Liver (tissue), 9 donors: ENCODE data around the gene NABP2. TPM values are rescaled to one million over a fixed set of nuclear protein-coding genes. Genes with fewer than 3 reads are reported as not detected.

ENCODE experiments used
- DNase-seq: peaks from one replicate; pipeline ENCODE4 v3.0.0-alpha.2; 2017; ENCODE audit warnings: low spot score
- H3K27ac ChIP-seq, 2 donors: one replicate each; pipeline ENCODE4 v1.7.0; 2013; ENCODE audit warnings: inconsistent platforms in 2 of 2, low read length in 2 of 2, control low read depth in 1 of 2, low read depth in 1 of 2, mild to moderate bottlenecking in 1 of 2
- H3K27me3 ChIP-seq, 4 donors: one replicate each; pipeline versions ENCODE4 v1.6.1 to v1.7.0; 2013; ENCODE audit warnings: low read length in 3 of 4, inconsistent platforms in 1 of 4, mild to moderate bottlenecking in 1 of 4, moderate library complexity in 1 of 4; ENCODE audit not compliant: control insufficient read depth in 4 of 4, insufficient read depth in 4 of 4
- H3K36me3 ChIP-seq, 4 donors: one replicate each; pipeline versions ENCODE4 v1.6.1 to v1.7.0; 2013; ENCODE audit warnings: low read length in 3 of 4, mild to moderate bottlenecking in 3 of 4, low read depth in 1 of 4, moderate library complexity in 1 of 4; ENCODE audit not compliant: control insufficient read depth in 4 of 4, insufficient read depth in 3 of 4
- H3K4me1 ChIP-seq, 4 donors: one replicate each; pipeline versions ENCODE4 v1.6.1 to v1.7.0; 2013; ENCODE audit warnings: low read length in 3 of 4, mild to moderate bottlenecking in 3 of 4, moderate library complexity in 1 of 4; ENCODE audit not compliant: control insufficient read depth in 4 of 4, insufficient read depth in 4 of 4
- H3K4me3 ChIP-seq, 3 donors: one replicate each; pipeline versions ENCODE4 v1.6.1 to v1.7.0; 2013; ENCODE audit warnings: low read length in 3 of 3, control low read depth in 1 of 3, low read depth in 1 of 3, mild to moderate bottlenecking in 1 of 3
- H3K9ac ChIP-seq, 2 donors: one replicate each; pipeline ENCODE4 v1.7.0; 2013; ENCODE audit warnings: low read length in 2 of 2, mild to moderate bottlenecking in 2 of 2, moderate library complexity in 2 of 2, control low read depth in 1 of 2, low read depth in 1 of 2
- H3K9me3 ChIP-seq, 4 donors: one replicate each; pipeline versions ENCODE4 v1.6.1 to v1.7.0; 2013; ENCODE audit warnings: low read length in 3 of 4; ENCODE audit not compliant: control insufficient read depth in 4 of 4
- FOXA1 ChIP-seq: IDR thresholded peaks from 2 replicates; pipeline ENCODE4 v1.6.1; 2016; ENCODE audit warnings: antibody characterized with exemption
- GABPA ChIP-seq, 2 donors: IDR thresholded peaks in 1 of 2; conservative IDR thresholded peaks in 1 of 2; 2 replicates each; pipeline ENCODE4 v1.6.1; 2016; ENCODE audit warnings: antibody characterized with exemption in 2 of 2, mild to moderate bottlenecking in 1 of 2, moderate library complexity in 1 of 2
- HNF4G ChIP-seq: IDR thresholded peaks from 2 replicates; pipeline ENCODE4 v1.6.1; 2016; ENCODE audit warnings: antibody characterized with exemption
- JUND ChIP-seq, 2 donors: IDR thresholded peaks; 2 replicates each; pipeline ENCODE4 v1.6.1; 2016; ENCODE audit warnings: antibody characterized with exemption in 2 of 2
- NR2F2 ChIP-seq: IDR thresholded peaks from 2 replicates; pipeline ENCODE4 v1.6.1; 2016; ENCODE audit warnings: antibody characterized with exemption
- RAD21 ChIP-seq, 2 donors: IDR thresholded peaks; 2 replicates each; pipeline ENCODE4 v1.6.1; 2016; ENCODE audit warnings: antibody characterized with exemption in 2 of 2, mild to moderate bottlenecking in 2 of 2
- RXRA ChIP-seq, 2 donors: IDR thresholded peaks; 2 replicates each; pipeline ENCODE4 v1.6.1; 2017 to 2018; ENCODE audit warnings: antibody characterized with exemption in 2 of 2, mild to moderate bottlenecking in 1 of 2
- SP1 ChIP-seq: IDR thresholded peaks from 2 replicates; pipeline ENCODE4 v1.6.1; 2018; ENCODE audit warnings: antibody characterized with exemption, mild to moderate bottlenecking
- TAF1 ChIP-seq: conservative IDR thresholded peaks from 2 replicates; pipeline ENCODE4 v1.6.1; 2016; ENCODE audit warnings: antibody characterized with exemption, mild to moderate bottlenecking
- YY1 ChIP-seq: IDR thresholded peaks from 2 replicates; pipeline ENCODE4 v1.6.1; 2016; ENCODE audit warnings: antibody characterized with exemption, mild to moderate bottlenecking
- WGBS: extraction: QIAGEN DNeasy Blood & Tissue Kit; methylation state at CpG from one replicate; pipeline ENCODE4 v1.1.7; 2013; 5-methylcytosine and 5-hydroxymethylcytosine counted together
- polyA plus RNA-seq, 2 donors: library from polyadenylated mRNA; stranded (reverse) in 1 of 2; unstranded in 1 of 2; fragments of 200-250 nt in 1 of 2; fragments of >200 nt in 1 of 2; fragmentation: Nextera tagmentation in 1 of 2; extraction: Ambion mirVana in 1 of 2; gene quantifications; one replicate each; pipeline versions ENCODE4 v1.2.1 to v1.2.3, GENCODE V29; 2013 to 2015
- total RNA-seq, 2 donors: library from RNA; depleted of rRNA; stranded (reverse); fragments of >200 nt; gene quantifications; one replicate each; pipeline ENCODE4 v1.2.3, GENCODE V29; 2014
- TF ChIP-seq, protein P1 (sequence below): fragments of 150-350 bp; IDR thresholded peaks from 2 replicates; pipeline ENCODE4 v1.5.1; 2017; ENCODE audit warnings: improper control_type of control experiment, low read depth, low read length; ENCODE audit not compliant: missing input control
- TF ChIP-seq, protein P2 (sequence below): IDR thresholded peaks from 2 replicates; pipeline ENCODE4 v1.6.1; 2016; ENCODE audit warnings: antibody characterized with exemption
- TF ChIP-seq, protein P3 (sequence below): IDR thresholded peaks from 2 replicates; pipeline ENCODE4 v1.6.1; 2016; ENCODE audit warnings: antibody characterized with exemption
- TF ChIP-seq, protein P4 (sequence below): IDR thresholded peaks from 2 replicates; pipeline ENCODE4 v1.6.1; 2016; ENCODE audit warnings: antibody characterized with exemption
- TF ChIP-seq, protein P5 (sequence below): IDR thresholded peaks from 2 replicates; pipeline ENCODE4 v1.6.1; 2016; ENCODE audit warnings: antibody characterized with exemption, mild to moderate bottlenecking
- donor health status: healthy.
- donor health status: healthy.
- donor health status: healthy.
- donor health status: healthy.
- donor health status: healthy.

The NABP2 gene
- total and polyA plus RNA-seq, 4 donors: 10.8 to 14.5 (median 12.6) TPM

DNA sequence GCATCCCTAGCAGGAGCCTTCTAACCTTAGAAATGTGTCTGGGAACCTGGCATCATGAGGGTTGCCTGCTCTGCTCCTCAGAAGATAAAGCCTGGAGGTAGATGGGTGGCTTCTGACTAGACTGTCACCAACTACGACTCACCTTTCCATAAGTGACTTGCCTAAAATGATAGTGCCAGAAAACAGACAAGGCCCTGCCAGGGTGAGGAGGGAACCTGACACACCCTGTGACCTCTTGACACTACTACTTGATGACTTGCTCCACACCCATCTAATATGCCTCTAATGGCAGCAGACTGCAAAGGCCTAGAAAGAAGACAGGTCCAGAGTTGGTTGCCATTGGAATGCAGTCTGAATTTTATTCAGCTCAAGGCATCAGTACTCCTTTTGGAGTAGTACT lies 11.8 kb upstream of the NABP2 start:
- no peak for DNase-seq
- H3K9ac ChIP-seq: no peak overlapping the region
- no peak overlapping the region for H3K27ac ChIP-seq
- peaks cover 0 to 9% (median 4%) of the 10 kb centered on the region in 4 donors for H3K4me1 ChIP-seq
- TF ChIP-seq, protein P1, sequence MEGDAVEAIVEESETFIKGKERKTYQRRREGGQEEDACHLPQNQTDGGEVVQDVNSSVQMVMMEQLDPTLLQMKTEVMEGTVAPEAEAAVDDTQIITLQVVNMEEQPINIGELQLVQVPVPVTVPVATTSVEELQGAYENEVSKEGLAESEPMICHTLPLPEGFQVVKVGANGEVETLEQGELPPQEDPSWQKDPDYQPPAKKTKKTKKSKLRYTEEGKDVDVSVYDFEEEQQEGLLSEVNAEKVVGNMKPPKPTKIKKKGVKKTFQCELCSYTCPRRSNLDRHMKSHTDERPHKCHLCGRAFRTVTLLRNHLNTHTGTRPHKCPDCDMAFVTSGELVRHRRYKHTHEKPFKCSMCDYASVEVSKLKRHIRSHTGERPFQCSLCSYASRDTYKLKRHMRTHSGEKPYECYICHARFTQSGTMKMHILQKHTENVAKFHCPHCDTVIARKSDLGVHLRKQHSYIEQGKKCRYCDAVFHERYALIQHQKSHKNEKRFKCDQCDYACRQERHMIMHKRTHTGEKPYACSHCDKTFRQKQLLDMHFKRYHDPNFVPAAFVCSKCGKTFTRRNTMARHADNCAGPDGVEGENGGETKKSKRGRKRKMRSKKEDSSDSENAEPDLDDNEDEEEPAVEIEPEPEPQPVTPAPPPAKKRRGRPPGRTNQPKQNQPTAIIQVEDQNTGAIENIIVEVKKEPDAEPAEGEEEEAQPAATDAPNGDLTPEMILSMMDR: no peak
- TF ChIP-seq, protein P2, sequence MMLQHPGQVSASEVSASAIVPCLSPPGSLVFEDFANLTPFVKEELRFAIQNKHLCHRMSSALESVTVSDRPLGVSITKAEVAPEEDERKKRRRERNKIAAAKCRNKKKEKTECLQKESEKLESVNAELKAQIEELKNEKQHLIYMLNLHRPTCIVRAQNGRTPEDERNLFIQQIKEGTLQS: no peak
- TF ChIP-seq FOXA1 (no peak), RXRA (IDR thresholded peaks at IDR 0.05) (no peak), YY1 (no peak), RAD21 (IDR thresholded peaks at IDR 0.05) (no peak), NR2F2 (no peak), SP1 (no peak)
- TF ChIP-seq, protein P3, sequence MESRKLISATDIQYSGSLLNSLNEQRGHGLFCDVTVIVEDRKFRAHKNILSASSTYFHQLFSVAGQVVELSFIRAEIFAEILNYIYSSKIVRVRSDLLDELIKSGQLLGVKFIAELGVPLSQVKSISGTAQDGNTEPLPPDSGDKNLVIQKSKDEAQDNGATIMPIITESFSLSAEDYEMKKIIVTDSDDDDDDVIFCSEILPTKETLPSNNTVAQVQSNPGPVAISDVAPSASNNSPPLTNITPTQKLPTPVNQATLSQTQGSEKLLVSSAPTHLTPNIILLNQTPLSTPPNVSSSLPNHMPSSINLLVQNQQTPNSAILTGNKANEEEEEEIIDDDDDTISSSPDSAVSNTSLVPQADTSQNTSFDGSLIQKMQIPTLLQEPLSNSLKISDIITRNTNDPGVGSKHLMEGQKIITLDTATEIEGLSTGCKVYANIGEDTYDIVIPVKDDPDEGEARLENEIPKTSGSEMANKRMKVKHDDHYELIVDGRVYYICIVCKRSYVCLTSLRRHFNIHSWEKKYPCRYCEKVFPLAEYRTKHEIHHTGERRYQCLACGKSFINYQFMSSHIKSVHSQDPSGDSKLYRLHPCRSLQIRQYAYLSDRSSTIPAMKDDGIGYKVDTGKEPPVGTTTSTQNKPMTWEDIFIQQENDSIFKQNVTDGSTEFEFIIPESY: no peak
- TF ChIP-seq, protein P4, sequence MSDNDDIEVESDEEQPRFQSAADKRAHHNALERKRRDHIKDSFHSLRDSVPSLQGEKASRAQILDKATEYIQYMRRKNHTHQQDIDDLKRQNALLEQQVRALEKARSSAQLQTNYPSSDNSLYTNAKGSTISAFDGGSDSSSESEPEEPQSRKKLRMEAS: no peak
- TF ChIP-seq, protein P5, sequence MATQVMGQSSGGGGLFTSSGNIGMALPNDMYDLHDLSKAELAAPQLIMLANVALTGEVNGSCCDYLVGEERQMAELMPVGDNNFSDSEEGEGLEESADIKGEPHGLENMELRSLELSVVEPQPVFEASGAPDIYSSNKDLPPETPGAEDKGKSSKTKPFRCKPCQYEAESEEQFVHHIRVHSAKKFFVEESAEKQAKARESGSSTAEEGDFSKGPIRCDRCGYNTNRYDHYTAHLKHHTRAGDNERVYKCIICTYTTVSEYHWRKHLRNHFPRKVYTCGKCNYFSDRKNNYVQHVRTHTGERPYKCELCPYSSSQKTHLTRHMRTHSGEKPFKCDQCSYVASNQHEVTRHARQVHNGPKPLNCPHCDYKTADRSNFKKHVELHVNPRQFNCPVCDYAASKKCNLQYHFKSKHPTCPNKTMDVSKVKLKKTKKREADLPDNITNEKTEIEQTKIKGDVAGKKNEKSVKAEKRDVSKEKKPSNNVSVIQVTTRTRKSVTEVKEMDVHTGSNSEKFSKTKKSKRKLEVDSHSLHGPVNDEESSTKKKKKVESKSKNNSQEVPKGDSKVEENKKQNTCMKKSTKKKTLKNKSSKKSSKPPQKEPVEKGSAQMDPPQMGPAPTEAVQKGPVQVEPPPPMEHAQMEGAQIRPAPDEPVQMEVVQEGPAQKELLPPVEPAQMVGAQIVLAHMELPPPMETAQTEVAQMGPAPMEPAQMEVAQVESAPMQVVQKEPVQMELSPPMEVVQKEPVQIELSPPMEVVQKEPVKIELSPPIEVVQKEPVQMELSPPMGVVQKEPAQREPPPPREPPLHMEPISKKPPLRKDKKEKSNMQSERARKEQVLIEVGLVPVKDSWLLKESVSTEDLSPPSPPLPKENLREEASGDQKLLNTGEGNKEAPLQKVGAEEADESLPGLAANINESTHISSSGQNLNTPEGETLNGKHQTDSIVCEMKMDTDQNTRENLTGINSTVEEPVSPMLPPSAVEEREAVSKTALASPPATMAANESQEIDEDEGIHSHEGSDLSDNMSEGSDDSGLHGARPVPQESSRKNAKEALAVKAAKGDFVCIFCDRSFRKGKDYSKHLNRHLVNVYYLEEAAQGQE: no peak
- H3K36me3 ChIP-seq: peaks cover 11 to 46% (median 46%) of the 10 kb centered on the region in 4 donors
- no peaks in the 10 kb centered on the region for H3K27me3 ChIP-seq
- WGBS: 86% methylated on average over 1 of the region's 1 CpG
- H3K4me3 ChIP-seq: no peak overlapping the region
- no peaks in the 10 kb centered on the region for H3K9me3 ChIP-seq

DNA sequence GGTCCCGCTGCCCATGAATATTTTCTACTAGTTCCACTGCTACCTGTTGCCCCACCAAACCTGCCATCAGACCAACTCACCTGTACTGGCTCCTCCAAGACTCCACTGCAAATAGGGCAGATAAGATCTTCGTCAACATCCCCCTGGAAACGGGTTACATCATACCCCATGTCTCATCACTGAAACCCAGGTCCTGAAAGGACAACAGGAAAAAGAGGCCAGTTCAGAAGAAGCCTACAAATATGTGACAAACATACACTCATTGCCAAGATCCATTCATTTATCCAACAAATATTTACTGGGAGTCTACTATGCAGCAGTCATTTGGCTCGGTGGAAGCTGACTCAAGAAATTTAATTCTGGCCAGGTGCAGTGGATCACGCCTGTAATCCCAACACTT lies 10.3 kb upstream of the NABP2 start:
- Histone ChIP-seq H3K9me3 (no peaks in the 10 kb centered on the region), H3K27ac (peak overlapping the region in 1 of 2 donors; percentile 7), H3K9ac (no peak overlapping the region), H3K4me3 (no peak overlapping the region), H3K36me3 (peaks cover 7 to 38% (median 37%) of the 10 kb centered on the region in 4 donors), H3K27me3 (no peaks in the 10 kb centered on the region), H3K4me1 (peaks cover 0 to 9% (median 4%) of the 10 kb centered on the region in 4 donors)
- WGBS: 93% methylated on average over 5 of the region's 5 CpGs
- TF ChIP-seq HNF4G (no peak), TAF1 (no peak), JUND (IDR thresholded peaks at IDR 0.05) (no peak), SP1 (no peak), YY1 (no peak), GABPA (IDR thresholded peaks at IDR 0.05 in 1 of 2, conservative IDR thresholded peaks at IDR 0.05 in 1 of 2) (no peak), RAD21 (IDR thresholded peaks at IDR 0.05) (no peak), RXRA (IDR thresholded peaks at IDR 0.05) (no peak)
- TF ChIP-seq, protein P3: no peak
- TF ChIP-seq, protein P4: no peak
- TF ChIP-seq, protein P5: no peak
- TF ChIP-seq, protein P2: no peak
- DNase-seq: no peak
